ENCODE data around the gene KCTD1. TPM values are rescaled to one million over a fixed set of nuclear protein-coding genes. Genes with fewer than 3 reads are reported as not detected.

The KCTD1 gene
- total and polyA plus RNA-seq, 2 of the 8 experiments (the other 6 are each of a cell fraction or from before 2014, with no cell fraction given): 7.7 to 14.0 TPM

DNA sequence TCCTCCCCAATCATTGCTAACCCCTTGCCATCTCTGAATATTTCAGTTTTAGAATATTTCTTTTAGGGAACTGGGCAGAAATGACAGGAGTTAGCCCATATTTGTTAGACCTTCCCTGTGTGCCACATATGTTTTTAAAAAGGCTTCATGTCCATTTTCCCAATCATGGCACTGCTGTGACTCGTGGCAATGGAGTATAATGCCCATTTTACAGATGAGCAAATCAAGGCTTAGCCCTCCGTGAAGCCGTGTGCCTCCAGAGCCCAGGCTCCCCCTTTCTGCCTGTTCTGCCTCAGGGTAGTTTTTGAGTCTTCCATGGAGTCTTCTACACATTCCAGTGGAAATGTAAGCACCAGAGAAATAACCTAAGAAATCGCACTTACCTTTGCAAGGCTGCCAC lies 130.1 kb downstream of the KCTD1 start:
- H4K8ac ChIP-seq (ENCODE audit: extremely low read depth, insufficient read depth, low read length): no peak overlapping the region
- no peaks in the 10 kb centered on the region for H3K9me3 ChIP-seq (ENCODE audit: insufficient read depth in 2 of 2, low read depth in 1 of 2, low read length in 1 of 2)
- H3K56ac ChIP-seq (replicated peaks; ENCODE audit: insufficient read length, low read depth, low read length): no peak overlapping the region
- no peak overlapping the region for H3K9ac ChIP-seq (replicated peaks in 1 of 4; ENCODE audit: extremely low read depth in 1 of 4, low read depth in 3 of 4, low read length in 3 of 4)
- H3K27me3 ChIP-seq (replicated peaks in 1 of 4; ENCODE audit: control insufficient read depth in 3 of 4, extremely low read depth in 1 of 4, insufficient read depth in 3 of 4, low read length in 3 of 4): no peaks in the 10 kb centered on the region
- FAIRE-seq: no peak
- no peaks in the 10 kb centered on the region for H4K20me1 ChIP-seq (replicated peaks in 1 of 2; ENCODE audit: control insufficient read depth in 1 of 2, insufficient read depth in 2 of 2, low read length in 2 of 2)
- 0 out of 2 replicates have a peak overlapping the region, but pooled peaks have one; percentile 61 for H2BK20ac ChIP-seq (ENCODE audit: low read length)
- no peak overlapping the region for H3K14ac ChIP-seq (ENCODE audit: insufficient read length)
- H3K4me2 ChIP-seq (ENCODE audit: insufficient read depth in 1 of 2, low read depth in 2 of 2, low read length in 2 of 2): no peak overlapping the region
- ChIA-PET CTCF (ENCODE audit: partially characterized antibody) (interaction anchor here (1.4 kb wide), 1 partner anchor 13 kb away, joined by 3 read pairs; no protein-coding TSS in a partner anchor), POLR2A (ENCODE audit: partially characterized antibody) (interaction anchor here (0.8 kb wide), 1 partner anchor 11 kb away, joined by 3 read pairs; no protein-coding TSS in a partner anchor)
- H2AFZ ChIP-seq (ENCODE audit: low read length): no peak overlapping the region
- H3K27ac ChIP-seq (ENCODE audit: low read depth, low read length): no peak overlapping the region
- WGBS, 2 experiments (ENCODE audit: extremely low coverage in 1 of 2, insufficient coverage in 1 of 2, insufficient read length in 1 of 2, insufficient replicate concordance in 2 of 2, low coverage in 1 of 2, low lambda C conversion rate in 2 of 2, missing lambda C conversion rate in 1 of 2): 95% methylated on average over 4 of the region's 4 CpGs; no CpG with 5 or more reads in 1 of the 2 experiments
- H3K23me2 ChIP-seq (ENCODE audit: low read depth, low read length): 0 out of 2 replicates have a peak, but pooled peaks cover 2% of the 10 kb centered on the region
- H3K18ac ChIP-seq (ENCODE audit: extremely low read depth, low read length): peak overlapping the region; percentile 44; the same call in 1 of the 2 replicates
- no peak overlapping the region for H2BK15ac ChIP-seq (ENCODE audit: low read length)
- no peak overlapping the region for H2BK5ac ChIP-seq (ENCODE audit: low read depth, low read length)
- H3K4ac ChIP-seq (replicated peaks; ENCODE audit: insufficient read length, low read depth, low read length): no peak overlapping the region
- no peak for DNase-seq (ENCODE audit: low read depth in 1 of 2, low spot score in 2 of 2)
- H3K4me1 ChIP-seq (replicated peaks in 1 of 4; ENCODE audit: control insufficient read depth in 3 of 4, insufficient read depth in 4 of 4, low read length in 3 of 4): peaks cover 0 to 8% (median 6%) of the 10 kb centered on the region in 4 experiments; a peak in 5 of 7 replicates
- H3K4me3 ChIP-seq (ENCODE audit: extremely low read depth in 1 of 4, insufficient read depth in 2 of 4, low read depth in 3 of 4, low read length in 4 of 4): no peak overlapping the region
- H4K5ac ChIP-seq (ENCODE audit: insufficient read length, low read depth, low read length): no peak overlapping the region
- H2BK120ac ChIP-seq (replicated peaks; ENCODE audit: low read depth, low read length): no peak overlapping the region
- no peak overlapping the region for H3K23ac ChIP-seq (ENCODE audit: insufficient read length)
- no peak overlapping the region for H4K91ac ChIP-seq (replicated peaks; ENCODE audit: insufficient read length, low read length)
- H3K79me1 ChIP-seq (ENCODE audit: low read depth, low read length): no peaks in the 10 kb centered on the region
- H3K79me2 ChIP-seq (ENCODE audit: control insufficient read depth in 1 of 2, insufficient read depth in 2 of 2, low read length in 2 of 2): no peaks in the 10 kb centered on the region
- H3K36me3 ChIP-seq (ENCODE audit: control insufficient read depth in 2 of 4, insufficient read depth in 4 of 4, low read length in 3 of 4): no peaks in the 10 kb centered on the region
- H2AK5ac ChIP-seq (ENCODE audit: low read depth, low read length): no peak overlapping the region; the same call in 1 of the 2 replicates
- 0 out of 2 replicates have a peak overlapping the region, but pooled peaks have one; percentile 14 for H2BK12ac ChIP-seq (ENCODE audit: low read depth, low read length)
- no peak for TF ChIP-seq NANOG (IDR thresholded peaks at IDR 0.05; ENCODE audit: insufficient read depth, low read depth, low read length, poor library complexity, severe bottlenecking)
- no peak for TF ChIP-seq RFX5 (IDR thresholded peaks at IDR 0.05; ENCODE audit: borderline replicate concordance, low read depth, low read length)
- TF ChIP-seq POLR2A (IDR thresholded peaks at IDR 0.05; ENCODE audit: control extremely low read depth in 1 of 2, low read depth in 2 of 2, low read length in 2 of 2): no peak
- no peak for TF ChIP-seq TEAD4 (IDR thresholded peaks at IDR 0.05; ENCODE audit: low read depth, low read length)
- TF ChIP-seq ZNF274 (IDR thresholded peaks at IDR 0.05; ENCODE audit: borderline replicate concordance, extremely low read depth, low read length): no peak
- TF ChIP-seq TCF12 (IDR thresholded peaks at IDR 0.05; ENCODE audit: low read depth, low read length): no peak
- TF ChIP-seq, protein P1, sequence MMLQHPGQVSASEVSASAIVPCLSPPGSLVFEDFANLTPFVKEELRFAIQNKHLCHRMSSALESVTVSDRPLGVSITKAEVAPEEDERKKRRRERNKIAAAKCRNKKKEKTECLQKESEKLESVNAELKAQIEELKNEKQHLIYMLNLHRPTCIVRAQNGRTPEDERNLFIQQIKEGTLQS (IDR thresholded peaks at IDR 0.05; ENCODE audit: insufficient read depth, low read depth, low read length): no peak
- no peak for TF ChIP-seq POLR2AphosphoS5 (IDR thresholded peaks at IDR 0.05; ENCODE audit: low read depth, low read length)
- no peak for TF ChIP-seq YY1 (IDR thresholded peaks at IDR 0.05; ENCODE audit: low read depth, low read length)
- no peak for TF ChIP-seq SIN3A (conservative IDR thresholded peaks at IDR 0.05 in 1 of 2, IDR thresholded peaks at IDR 0.05 in 1 of 2; ENCODE audit: low read depth in 1 of 2, low read length in 2 of 2)
- no peak for TF ChIP-seq SAP30 (IDR thresholded peaks at IDR 0.05; ENCODE audit: insufficient read depth, insufficient replicate concordance, low read length)

Measured in H1 (cell line).